ENCODE data around the gene PRSS53. TPM values are rescaled to one million over a fixed set of nuclear protein-coding genes. Genes with fewer than 3 reads are reported as not detected.

PRSS53 gene
- total and polyA plus RNA-seq, 7 donors = 0.17 to 0.90 (median 0.38) TPM

- ATAC-seq (no peak), DNase-seq (no peak)
- Histone ChIP-seq H3K36me3 (ENCODE audit: insufficient read depth in 1 of 2, low read depth in 1 of 2) (peaks cover 4 to 50% of the 10 kb centered on the region in 2 donors), H3K27ac (no peak overlapping the region), H3K9me3 (no peaks in the 10 kb centered on the region), H3K27me3 (ENCODE audit: insufficient read depth in 3 of 3, low read length in 2 of 3) (no peaks in the 10 kb centered on the region), H3K4me1 (peaks cover 26% of the 10 kb centered on the region), H3K4me3 (no peak overlapping the region)
- intact Hi-C loops (cut with DNase I) = no loop called here
- TF ChIP-seq CTCF (IDR thresholded peaks at IDR 0.05) = no peak
- WGBS, 3 donors = 72 to 79% (median 78%) methylated on average over 5 of the region's 5 CpGs
Observed at GRCh38 chr16:31131841-31132271, 43.1 kb upstream of the PRSS53 start.

GRCh38 chr16:31131416-31131815 is 42.7 kb upstream of the PRSS53 start:
- Histone ChIP-seq H3K36me3 (ENCODE audit: insufficient read depth in 1 of 2, low read depth in 1 of 2) (peaks cover 4 to 52% of the 10 kb centered on the region in 2 donors), H3K4me1 (peaks cover 27% of the 10 kb centered on the region), H3K9me3 (no peaks in the 10 kb centered on the region), H3K27ac (no peak overlapping the region), H3K27me3 (ENCODE audit: insufficient read depth in 3 of 3, low read length in 2 of 3) (no peaks in the 10 kb centered on the region), H3K4me3 (no peak overlapping the region)
- TF ChIP-seq CTCF (IDR thresholded peaks at IDR 0.05) = no peak
- DNase-seq (no peak), ATAC-seq (no peak)
- intact Hi-C loops (cut with DNase I) = no loop called here
- 85 to 90% (median 87%) methylated on average over 11 of the region's 11 CpGs for WGBS, 3 donors

DNA sequence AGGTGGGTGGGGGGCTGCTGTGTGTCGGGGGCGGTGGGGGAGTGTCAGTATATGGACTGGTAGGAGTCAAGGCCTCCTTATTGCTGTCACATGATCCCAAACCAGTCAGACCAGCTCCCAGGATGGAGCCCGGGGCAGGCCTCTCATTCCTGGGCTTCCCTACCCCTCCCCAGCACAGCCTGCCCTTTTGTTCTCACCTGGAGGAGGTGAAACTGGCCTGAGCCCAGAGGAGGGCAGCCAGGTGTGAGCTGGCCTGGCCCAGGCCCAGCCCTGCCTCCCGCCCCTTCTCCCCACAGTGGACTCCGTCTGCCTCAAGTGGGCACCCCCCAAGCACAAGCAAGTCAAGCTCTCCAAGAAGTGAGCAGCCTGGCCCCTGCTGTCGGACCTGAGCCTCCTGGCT is 42.2 kb upstream of the PRSS53 start:
- H3K9me3 ChIP-seq = no peaks in the 10 kb centered on the region
- DNase-seq (no peak), ATAC-seq (no peak)
- intact Hi-C loops (cut with DNase I) = no loop called here
- H3K36me3 ChIP-seq (ENCODE audit: insufficient read depth in 1 of 2, low read depth in 1 of 2) = peaks cover 4 to 57% of the 10 kb centered on the region in 2 donors
- H3K27ac ChIP-seq = no peak overlapping the region
- no peaks in the 10 kb centered on the region for H3K27me3 ChIP-seq (ENCODE audit: insufficient read depth in 3 of 3, low read length in 2 of 3)
- WGBS, 3 donors = 77 to 81% (median 77%) methylated on average over 6 of the region's 6 CpGs
- no peak overlapping the region for H3K4me3 ChIP-seq
- no peak for TF ChIP-seq CTCF (IDR thresholded peaks at IDR 0.05)
- H3K4me1 ChIP-seq = peaks cover 27% of the 10 kb centered on the region

DNA sequence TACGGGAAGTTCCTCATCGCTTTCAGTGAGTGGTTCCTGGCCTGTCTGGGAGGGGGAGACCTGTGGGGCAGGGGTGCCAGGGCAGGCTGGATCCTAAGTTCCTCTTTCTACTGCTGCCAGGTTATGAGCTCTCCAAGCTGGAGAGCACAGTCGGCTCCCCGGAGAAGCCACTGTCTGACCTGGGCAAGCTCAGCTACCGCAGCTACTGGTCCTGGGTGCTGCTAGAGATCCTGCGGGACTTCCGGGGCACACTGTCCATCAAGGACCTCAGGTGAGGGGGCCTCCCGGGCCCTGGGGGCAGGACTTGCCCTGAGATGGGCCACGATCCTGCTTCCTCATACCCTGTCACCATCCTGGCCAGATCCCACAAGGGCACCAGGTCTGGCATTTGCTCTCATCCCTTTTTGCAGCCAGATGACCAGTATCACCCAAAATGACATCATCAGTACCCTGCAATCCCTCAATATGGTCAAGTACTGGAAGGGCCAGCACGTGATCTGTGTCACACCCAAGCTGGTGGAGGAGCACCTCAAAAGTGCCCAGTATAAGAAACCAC is 41.7 kb upstream of the PRSS53 start:
- no peaks in the 10 kb centered on the region for H3K27me3 ChIP-seq (ENCODE audit: insufficient read depth in 3 of 3, low read length in 2 of 3)
- ATAC-seq = no peak
- no peak for DNase-seq
- no peak overlapping the region for H3K4me3 ChIP-seq
- TF ChIP-seq CTCF (IDR thresholded peaks at IDR 0.05) = no peak
- H3K27ac ChIP-seq = peak overlapping the region; percentile 23
- no peaks in the 10 kb centered on the region for H3K9me3 ChIP-seq
- intact Hi-C loops (cut with DNase I) = no loop called here
- WGBS, 3 donors = 83 to 89% (median 86%) methylated on average over 10 of the region's 10 CpGs
- peaks cover 27% of the 10 kb centered on the region for H3K4me1 ChIP-seq
- H3K36me3 ChIP-seq (ENCODE audit: insufficient read depth in 1 of 2, low read depth in 1 of 2) = peaks cover 4 to 62% of the 10 kb centered on the region in 2 donors
